ENCODE results near the gene MAFG.
A peak's percentile ranks its signal among the peaks of the same experiment; 100 is the strongest.

Gene MAFG

GRCh38 chr17:81927653-81928543 is at the start of gene MAFG:
MAFG (minus strand) TSS chr17:81927735; CDS start chr17:81923185, 4,550 bp downstream.
- DNase-seq: peak; percentile 88

DNA sequence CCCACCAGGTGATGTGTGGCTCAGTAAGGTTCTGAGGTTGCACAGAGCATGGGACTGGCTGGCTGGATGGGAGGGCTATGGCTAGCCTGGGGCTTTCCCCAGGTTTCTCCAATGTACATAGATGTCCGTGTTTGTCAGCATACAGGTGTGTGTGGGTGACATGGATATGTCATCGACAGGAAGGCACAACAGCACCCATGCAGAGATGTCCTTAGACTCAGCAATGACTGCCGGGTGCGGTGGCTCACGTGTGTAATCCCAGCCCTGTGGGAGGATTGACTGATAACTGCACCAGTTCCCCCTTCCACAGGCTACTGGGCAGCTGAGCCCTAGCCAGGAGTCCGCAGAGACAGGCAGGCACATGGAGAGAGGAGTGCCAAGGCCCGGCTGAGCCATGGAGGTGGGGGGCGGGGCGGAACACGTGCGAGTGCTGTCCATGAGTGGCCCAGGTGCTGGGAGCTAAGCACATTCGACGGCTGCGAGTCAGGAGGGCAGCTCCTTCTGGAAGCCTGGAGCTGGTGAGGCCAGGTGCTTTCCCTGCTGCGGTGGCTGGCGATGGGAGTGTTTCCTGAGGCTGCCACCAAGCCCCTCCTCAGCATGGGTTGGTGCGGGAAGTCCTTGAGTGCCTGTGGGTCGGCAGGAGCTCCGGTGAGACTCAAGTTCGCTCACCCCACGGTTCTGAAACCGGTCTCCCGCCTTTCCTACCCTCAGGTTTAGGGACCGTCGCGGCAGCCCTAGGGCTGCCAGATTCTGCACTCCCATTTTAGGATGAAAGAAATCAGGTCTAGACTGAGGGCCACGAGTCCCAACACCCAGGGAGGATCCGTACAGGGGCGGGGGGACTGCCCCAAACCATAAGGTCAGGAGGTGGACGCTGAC is 49.0 kb upstream of the MAFG start:
- DNase-seq: no peak

DNA sequence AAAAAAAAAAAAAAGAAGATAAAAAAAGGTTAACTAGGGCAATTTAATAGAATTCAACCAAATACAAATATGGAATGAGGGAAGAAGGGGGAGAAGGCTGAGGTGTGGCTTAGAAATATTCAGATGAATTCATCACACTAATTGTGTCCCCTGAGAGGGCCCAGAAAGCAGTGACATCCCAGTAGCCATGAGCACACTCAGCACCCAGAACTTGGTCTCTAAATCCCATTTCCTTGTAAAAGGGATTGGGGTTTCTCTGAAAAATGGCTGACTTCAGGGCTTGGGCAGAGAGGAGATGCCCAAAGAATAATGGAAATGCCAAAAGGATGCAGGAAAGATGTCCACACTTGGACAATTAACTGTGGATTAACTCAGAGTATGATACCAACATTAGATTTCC is 45.9 kb upstream of the MAFG start:
- DNase-seq: no peak

DNA sequence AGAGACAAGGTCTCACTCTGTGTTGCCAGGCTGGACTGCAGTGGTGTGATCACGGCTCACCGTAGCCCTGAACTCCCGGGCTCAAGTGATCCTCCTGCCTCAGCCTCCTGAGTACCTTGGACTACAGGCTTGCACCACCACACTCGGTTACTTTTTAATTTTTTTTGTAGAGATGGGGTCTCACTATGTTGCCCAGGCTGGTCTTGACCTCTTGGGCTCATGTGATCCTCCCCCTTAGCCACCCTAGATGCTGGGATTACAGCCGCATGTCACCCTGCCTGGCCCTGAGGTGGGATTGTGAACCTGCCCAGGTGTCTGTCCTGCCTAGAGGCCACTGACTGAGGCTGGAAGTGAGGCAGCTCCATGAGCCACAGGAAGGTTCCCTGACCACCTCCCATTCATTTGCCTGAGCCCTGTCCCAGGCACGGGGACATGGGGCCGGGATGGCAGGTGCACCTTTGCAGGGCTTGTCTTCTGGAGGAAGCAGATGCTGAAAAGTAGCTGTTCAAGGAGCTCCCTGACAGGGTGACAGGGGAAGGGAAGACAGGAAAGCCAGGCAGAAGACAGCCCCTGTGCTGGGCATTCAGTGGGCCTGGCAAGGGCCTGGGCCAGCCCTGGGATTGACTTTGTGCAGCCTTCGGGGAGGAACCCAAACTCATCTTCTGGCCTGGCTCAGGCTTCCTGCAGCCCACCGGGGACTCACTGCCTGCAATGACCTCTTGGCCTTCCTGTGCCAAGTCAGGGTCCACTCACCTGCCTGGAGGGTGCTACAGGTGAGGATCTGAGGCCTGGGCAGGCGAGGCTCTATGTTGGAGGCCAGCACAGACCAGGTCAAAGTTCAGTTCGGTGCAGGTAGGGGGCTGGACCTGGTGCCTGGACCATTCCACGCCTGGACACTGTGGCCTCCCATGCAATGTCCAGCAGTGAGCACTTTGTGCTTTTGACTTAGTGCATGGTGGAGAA is 41.6 kb upstream of the MAFG start:
- no peak for DNase-seq

- DNase-seq: no peak
Observed at GRCh38 chr17:81968396-81968745, 40.8 kb upstream of the MAFG start.

DNA sequence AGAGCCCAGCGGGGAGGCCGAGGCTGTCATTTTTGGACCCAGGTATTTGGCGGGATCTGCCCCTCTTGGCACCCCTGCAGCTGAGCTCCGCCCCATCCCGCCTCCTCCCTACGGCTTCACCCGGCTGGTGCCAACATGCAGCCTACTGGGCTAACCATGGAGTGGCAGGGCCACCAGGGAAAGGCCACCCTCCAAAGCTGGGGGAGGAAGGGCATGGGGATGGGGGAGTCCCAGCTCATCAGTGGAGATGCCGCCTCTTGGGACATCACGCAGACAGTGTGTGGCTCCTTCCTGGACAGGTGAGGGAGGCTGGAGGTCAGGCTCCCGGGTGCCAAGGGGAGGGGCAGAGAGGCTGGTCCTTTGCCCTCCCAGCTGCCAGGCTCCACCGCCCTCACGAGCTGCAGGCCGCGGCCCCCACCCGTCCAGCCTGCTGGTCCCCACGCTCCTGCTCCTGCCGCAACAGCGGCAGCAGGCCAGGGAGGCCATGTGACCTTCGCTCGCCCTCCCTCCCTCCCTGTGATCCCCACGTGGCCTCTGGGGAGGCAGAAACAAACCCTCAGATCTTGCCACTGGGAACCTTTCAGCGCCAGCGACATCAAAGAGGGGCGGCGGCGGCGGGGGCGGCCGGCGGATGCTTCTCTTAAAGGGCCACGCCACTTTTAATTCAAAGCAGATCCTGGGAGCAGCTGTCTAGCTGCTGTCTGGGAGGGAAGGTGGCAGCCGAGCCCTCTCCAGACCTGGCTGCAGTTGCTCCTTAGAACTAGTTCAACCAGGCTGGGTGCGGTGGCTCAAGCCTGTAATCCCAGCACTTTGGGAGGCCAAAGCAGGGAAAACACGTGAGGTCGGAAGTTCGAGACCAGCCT is 40.2 kb upstream of the MAFG start:
- peak; percentile 74 for DNase-seq

GRCh38 chr17:81967244-81967532 is 39.7 kb upstream of the MAFG start:
- DNase-seq: no peak

- peak; percentile 39 for DNase-seq
Observed at GRCh38 chr17:81966343-81967243, 39.1 kb upstream of the MAFG start.

DNA sequence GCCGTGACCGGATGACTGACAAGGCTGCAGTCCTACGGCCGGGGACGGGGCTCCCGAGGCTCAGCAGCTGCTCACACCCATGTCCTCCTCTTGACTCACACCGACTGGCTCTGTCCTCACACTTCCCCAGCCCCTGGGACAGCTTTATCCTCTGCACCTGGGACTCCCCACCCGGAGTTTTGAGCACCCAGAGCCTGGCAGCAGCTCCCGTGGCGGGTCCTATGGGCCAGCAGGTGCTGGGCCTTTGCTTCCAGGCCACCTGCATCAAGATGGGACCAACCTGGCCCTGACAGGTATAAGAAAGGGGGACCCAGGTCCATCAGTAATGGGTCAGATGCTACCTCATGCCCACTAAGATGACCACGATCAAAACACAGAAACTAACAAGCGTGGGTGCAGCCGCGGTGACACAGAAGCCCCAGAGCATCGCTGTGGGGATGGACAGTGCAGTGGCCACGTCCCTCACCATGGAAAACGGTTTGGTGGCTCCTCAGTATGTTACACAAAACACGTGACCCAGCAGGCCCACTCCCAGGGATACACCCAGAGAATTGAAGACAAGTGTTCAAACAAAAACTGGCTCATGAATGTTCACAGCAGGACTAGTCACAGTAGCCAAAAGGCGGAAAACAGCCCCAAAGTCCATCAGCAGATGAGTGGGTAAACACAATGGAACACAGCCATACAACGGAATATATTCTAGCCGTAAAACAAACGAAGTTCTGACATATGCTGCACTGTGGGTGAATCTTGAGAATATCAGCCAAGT is 36.7 kb upstream of the MAFG start:
- DNase-seq: no peak

DNA sequence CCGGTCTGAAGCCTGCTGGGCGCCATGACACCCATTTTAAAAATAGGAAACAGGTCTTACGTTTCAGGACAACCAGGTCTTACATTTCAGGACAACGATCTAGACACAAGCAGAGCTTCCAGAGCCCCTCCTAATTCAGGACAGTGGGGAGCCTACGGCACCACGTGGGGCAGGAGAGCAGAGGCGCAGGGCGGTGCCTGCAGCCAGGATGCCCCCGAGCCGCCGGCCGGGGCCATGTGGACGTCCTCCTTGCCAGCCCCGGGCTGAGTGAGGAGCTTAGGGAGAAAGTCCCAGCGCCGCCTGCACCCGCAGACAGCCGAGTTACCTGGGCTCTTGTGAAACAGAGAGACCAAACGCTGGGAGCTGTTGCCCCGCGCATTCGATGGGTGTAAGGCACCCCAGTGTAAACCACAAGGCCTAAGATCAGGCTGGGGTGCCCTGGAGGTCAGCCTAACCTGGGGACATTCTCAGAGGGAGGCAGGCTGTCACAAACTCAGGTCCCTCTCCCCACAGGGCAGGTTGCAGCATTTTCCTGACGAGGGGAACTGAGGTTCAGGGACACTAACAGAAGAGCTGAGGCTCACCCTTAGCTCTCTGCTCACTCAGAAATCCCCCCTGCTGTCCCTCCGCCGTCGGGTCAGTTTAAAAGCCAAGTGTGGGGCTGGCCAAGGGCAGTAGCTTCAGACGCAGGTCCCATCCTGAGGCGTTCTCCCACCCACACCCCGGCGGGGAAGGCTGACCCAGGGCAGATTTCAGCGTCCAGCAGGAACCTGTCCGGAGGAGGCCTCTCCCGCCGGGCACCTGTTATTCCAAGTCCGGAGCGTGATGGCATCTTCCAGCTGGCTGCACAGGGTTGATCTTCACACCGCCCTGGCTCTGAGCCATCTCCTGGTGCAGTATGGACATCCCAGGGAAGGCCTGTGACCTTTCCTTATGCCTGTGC is 35.2 kb upstream of the MAFG start:
- DNase-seq: no peak

- DNase-seq: no peak
Observed at GRCh38 chr17:81961521-81962498, 34.3 kb upstream of the MAFG start.

GRCh38 chr17:81961087-81961511 is 33.6 kb upstream of the MAFG start, which contains the start of gene NOTUM:
NOTUM (minus strand) TSS chr17:81961187; CDS start chr17:81960909, 278 bp downstream.
- DNase-seq: peak; percentile 16

DNA sequence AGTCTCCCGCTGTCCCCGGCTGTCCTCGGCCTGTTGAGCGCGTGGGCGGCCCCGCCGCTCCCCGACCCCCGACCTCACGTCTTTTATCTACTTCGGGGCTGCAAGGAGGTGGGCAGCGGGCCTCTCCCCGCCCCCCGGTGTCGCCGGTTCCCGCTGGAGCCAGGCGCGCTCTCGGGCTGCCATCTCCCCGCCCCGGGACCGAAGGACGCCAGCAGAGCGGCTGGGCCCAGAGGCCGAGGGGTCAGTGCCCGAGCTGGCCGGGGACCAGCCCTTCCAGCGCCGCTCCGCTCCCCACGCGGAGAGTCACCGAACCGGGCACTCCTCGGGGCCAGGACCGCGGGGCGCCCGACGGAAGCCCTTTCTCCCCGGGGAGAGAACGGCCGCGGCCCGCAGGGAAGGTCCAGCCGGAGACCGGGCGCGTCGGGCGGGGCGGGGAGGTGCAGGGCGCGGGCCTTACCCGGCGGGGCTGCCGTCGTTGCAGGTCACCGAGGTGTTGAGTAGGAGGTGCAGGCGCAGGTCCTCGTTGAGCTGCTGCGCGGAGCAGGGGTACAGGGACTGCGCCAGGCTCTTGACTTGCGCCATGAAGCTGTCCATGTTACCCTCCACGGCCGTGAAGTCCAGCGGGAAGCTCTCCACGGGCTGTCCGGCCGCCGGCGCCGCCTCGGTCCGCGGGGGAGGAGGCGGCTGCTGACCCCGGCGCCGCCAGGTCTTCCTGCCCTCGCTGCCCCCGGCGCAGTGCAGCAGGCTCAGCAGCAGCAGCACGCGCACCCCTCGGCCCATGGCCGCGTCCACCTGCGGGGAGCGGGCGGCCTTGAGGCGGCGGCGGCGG is 32.8 kb upstream of the MAFG start:
- DNase-seq: no peak

- peak; percentile 40 for DNase-seq
Observed at GRCh38 chr17:81959362-81960129, 32.0 kb upstream of the MAFG start.

- DNase-seq: no peak
Observed at GRCh38 chr17:81958633-81959342, 31.3 kb upstream of the MAFG start.

Data from HCEC 1CT (cell line).